NCI-H82 treated with DMSO at 0.1 percent for 48 hours (cell line): ENCODE measurements around the gene CARMIL1.
"Not testable (repeated sequence)": the region's sequence is repeated elsewhere in the genome, so short reads cannot be mapped to it uniquely, and the experiment has no call there.

Experiments used
- DNase-seq: peaks from one replicate; lab custom pipeline; 2025; ENCODE audit not compliant: unreplicated experiment; lab: John Stamatoyannopoulos, UW

The CARMIL1 gene

DNA sequence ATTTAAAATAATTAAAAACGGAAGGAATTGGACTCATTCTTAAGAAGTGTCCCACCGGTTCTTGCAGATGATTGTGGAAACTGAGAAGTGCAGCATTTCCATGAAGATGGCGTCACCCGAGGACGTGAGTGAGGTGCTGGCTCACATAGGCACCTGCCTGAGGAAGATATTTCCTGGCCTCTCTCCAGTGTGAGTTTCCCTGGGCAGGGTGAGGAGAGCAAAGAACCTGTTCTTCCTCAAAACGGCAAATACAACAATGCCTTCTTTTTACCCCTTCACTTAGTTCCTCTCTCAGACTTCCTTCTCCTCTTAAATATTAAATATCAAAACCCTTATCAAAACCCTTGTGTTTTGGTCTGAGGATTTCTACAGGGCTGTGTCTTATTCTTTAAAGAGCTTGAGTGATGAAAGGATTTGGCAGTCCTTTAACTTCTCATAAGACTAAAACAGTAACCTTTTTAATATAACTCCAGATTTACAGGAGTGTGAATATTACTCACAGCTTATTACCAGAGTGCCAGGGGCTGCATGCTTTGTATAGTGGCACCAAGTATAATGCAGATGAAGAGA, 156.3 kb downstream of the CARMIL1 start:
- no peak for DNase-seq

GRCh38 chr6:25436760-25437159, 157.6 kb downstream of the CARMIL1 start:
- DNase-seq, result no peak

- no peak for DNase-seq
These were observed 160.2 kb downstream of the CARMIL1 start for GRCh38 chr6:25439368-25439767.

GRCh38 chr6:25441663-25442270, 162.6 kb downstream of the CARMIL1 start:
- no peak for DNase-seq

- no peak for DNase-seq
These were observed 163.7 kb downstream of the CARMIL1 start for GRCh38 chr6:25442898-25443297.

DNA sequence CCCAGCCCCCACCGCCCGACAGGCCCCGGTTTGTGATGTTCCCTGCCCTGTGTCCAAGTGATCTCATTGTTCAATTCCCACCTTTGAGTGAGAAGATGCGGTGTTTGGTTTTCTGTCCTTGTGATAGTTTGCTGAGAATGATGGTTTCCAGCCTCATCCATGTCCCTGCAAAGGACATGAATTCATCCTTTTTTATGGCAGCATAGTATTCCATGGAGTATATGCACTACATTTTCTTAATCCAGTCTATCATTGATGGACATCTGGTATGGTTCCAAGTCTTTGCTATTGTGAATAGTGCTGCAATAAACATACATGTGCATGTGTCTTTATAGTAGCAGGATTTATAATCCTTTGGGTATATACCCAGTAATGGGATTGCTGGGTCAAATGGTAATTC, 165.3 kb downstream of the CARMIL1 start:
- DNase-seq, result not testable (repeated sequence)

DNA sequence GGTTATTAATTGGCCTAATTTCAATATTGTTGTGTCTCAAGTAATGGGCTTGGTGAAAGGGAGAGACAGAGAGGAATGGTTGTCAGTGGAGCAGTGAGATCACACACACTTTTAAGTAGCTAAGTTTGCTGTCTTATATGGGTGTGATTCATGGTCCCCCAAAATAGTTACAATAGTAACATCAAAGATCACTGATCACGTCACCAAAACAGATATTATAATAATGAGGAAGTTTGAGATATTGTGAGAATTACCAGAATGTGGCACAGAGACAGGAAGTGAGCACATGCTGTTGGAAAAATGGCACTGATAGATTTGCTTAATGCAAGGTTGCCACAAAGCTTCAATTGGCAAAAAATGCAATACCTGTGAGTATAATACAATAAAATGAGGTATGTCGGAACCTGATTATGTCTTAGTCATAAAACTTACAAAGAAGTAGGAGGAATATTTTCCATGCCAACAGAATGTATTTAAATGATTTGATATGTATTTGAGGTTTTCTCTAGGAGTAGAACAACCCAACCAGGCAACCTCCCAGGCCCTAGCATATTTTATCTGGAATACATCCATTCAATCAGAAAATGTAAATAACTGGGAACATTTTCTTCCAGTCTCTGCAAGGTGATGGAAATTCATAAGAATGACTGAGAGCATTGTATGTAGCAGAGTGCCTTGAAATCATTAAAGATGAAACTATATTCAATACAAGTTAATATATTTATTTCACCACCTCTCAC, 167.8 kb downstream of the CARMIL1 start:
- no peak for DNase-seq

GRCh38 chr6:25447570-25447929, 168.4 kb downstream of the CARMIL1 start:
- DNase-seq, result no peak

DNA sequence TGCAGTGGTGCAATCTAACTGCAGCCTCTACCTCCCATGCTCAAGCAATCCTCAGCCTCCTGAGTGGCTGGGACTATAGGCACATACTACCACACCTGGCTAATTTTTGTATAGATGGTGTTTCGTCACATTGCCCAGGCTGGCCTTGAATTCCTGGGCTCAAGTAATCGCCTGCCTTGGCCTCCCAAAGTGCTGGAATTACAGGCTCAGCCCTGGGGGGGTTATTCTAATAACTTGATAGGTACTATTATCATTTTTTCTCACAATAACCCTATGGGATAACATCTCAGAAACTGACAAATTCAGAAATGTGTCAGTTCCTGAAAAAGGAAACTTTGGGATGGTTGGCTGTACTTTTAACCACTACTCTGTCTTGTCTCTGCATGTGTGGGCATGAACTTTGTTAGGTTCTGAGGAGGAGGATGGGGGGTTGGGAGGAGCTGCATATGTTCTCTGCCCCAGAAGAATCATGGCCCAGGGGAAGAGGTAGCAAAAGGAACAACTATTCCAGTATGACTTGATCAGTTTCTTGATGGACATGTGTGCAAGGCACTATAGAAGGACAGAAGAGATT, 169.9 kb downstream of the CARMIL1 start:
- no peak for DNase-seq

DNA sequence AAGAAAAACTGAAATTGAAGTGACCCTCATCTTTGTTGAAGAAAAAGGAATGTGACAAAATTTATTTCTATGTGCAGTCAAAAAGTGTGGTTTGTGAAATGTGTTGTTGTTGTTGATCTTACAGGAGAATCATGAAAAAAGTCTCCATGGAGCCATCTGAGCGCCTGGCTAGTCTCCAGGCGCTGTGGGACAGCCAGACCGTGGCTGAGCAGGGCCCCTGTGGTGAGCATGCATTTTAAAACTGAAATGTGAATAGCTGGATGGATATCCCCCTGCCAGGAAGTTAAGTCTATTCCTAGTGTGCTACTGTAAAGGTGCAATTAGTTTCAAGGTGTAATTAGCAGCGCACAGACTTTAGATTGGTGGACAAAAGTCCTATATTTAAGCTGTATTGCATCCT, 170.6 kb downstream of the CARMIL1 start:
- no peak for DNase-seq

GRCh38 chr6:25450469-25451198, 171.5 kb downstream of the CARMIL1 start:
- DNase-seq, result no peak

GRCh38 chr6:25452031-25452430, 172.9 kb downstream of the CARMIL1 start:
- no peak for DNase-seq

- no peak for DNase-seq
These were observed 174.1 kb downstream of the CARMIL1 start for GRCh38 chr6:25453288-25453687.

GRCh38 chr6:25454136-25454535, 175.0 kb downstream of the CARMIL1 start:
- no peak for DNase-seq

DNA sequence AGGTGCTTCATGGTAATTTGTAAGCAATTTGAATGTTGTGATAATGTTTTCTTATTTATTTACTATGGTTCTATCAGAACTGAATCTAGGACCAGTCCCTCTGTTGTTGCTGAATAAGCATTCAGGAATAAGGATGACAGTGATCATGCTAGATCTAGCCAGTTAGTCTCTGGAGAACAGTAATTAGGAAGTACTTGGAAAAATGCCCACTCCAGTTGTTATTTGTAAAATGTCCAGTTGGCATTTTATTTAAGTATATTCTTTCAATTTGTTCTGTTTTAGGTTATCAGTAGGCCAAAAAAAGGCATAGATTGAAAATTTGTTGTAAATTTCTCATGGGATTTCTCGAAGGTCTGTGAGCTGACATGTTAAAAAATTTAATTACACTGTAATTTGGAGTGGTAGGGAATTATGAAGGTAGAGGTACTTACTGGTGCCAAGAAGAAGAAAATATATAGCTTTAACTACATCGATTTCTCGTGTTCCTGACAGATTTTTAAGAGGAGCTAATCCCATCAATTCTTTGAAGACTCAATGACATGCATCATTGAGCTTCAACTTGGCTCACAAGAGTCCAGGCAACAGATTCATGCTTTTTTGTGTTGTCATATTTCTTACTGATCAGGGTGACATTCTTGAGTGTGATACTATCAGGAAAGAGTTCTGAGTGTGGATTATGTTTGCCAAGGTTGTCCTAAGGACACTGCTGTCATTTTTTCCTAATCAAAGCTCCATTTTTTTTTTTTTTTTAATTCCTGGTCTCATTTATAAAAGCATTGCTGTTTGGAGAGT, 177.3 kb downstream of the CARMIL1 start:
- DNase-seq, result no peak

DNA sequence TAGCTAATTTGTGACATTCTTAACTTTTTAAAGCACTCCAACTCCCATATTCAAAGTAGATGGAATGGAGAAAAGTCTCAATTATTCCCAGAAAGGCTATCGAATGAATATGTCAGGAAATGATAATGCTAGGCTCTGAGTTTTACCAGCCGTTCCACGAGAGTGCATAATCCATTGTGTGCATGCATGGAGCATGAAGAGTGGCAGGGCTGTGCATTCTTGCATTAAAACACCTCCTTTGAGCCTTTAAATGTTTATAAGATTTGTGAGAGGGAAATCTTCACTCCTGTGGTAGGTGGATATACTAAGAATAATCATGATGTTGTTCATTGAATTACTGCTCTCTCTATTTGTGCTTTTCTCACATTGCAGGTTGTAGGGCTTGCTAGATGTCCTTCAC, 178.3 kb downstream of the CARMIL1 start:
- DNase-seq, result no peak

GRCh38 chr6:25458485-25458884, 179.3 kb downstream of the CARMIL1 start:
- no peak for DNase-seq

GRCh38 chr6:25462235-25462897, 183.2 kb downstream of the CARMIL1 start:
- DNase-seq, result no peak

DNA sequence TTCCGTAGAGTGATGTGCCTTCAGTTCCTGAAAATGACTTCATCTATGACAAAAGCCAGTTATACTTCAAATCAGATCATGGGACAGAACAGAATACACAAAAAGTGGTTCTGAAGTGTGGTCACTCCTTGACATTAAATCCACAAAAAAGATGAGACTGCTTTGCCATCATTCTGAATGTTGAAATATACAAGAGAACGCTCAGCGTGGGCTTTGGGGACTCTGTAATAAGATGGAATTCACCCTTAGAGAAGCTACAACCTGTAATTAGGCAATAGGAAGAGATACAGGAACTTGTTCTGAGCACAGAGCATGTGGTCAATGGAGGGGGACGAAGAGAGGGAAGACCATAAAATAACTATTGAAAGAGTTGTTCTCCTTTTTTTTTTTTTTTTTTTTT, 184.3 kb downstream of the CARMIL1 start:
- no peak for DNase-seq

DNA sequence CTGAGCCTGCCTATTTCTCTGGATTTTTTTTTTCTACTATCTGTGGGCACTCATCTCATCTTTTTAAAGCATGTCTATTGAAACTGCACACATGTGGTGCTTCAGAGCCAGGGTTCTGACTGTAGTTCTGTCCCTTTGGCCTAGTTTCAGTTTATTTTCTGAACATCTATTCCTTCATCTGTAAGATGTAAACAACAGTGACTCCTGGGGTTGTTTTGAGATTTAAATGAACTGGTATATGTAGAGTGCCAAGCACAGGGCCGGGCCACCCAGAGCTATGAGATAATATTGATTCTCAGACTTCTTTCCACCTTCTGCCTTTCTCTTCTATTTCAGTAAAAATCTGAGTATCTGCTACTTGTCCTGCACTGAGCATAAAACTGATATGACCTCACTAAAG, 185.1 kb downstream of the CARMIL1 start:
- no peak for DNase-seq
